ENCODE data around the gene SUGP2. TPM values are rescaled to one million over a fixed set of nuclear protein-coding genes. Genes with fewer than 3 reads are reported as not detected.
A peak's percentile ranks its signal among the peaks of the same experiment; 100 is the strongest.

Gene SUGP2
- total and polyA plus RNA-seq, 2 of the 13 experiments (the other 11 are each of a cell fraction or from before 2014, with no cell fraction given): 40.6 to 57.7 TPM

DNA sequence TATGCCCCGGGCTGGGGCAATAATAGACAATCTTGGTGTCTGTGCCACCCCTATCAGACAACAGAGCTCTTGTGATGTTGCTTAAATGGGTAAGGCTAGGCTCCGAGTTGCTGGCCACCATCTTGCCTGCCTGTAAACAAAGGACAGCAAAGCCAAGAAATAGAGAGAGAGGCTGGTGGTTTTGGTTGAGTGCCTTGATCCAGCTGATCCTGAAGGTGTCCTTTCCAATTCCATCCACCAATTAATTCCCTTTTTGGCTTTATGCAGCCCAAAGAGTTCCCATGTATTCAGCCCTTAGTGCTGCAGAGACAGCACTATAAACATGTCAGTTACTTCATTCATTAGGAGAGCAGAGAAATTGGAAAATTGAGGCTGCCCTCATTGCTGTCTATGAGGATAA is 50.6 kb downstream of the SUGP2 start:
- no peak for ATAC-seq
- in situ Hi-C loops (cut with HindIII; ENCODE audit: extremely low pct_ligation_motif_present, low pct_unique_long_range_greater_than_20kb): loop anchor here (10.0 kb wide), 2 partner anchors 58 to 88 kb away; partner anchors contain the start of gene CERS1
- no peak for FAIRE-seq
- CTCF ChIA-PET (ENCODE audit: low intra/inter-chr PET ratio, low total read pairs): no interaction called here
- Histone ChIP-seq H3K79me2 (ENCODE audit: insufficient read depth, low read length) (no peaks in the 10 kb centered on the region), H3K27me3 (ENCODE audit: control insufficient read depth in 1 of 2, insufficient read depth in 2 of 2, low read length in 2 of 2) (peaks cover 0 to 34% of the 10 kb centered on the region in 2 experiments; a peak in 3 of 5 replicates), H3K4me1 (ENCODE audit: insufficient read depth, low read length) (peaks cover 26% of the 10 kb centered on the region), H3K27ac (ENCODE audit: extremely low read length, insufficient read depth, low read length) (no peak overlapping the region), H3K36me3 (replicated peaks in 1 of 2; ENCODE audit: control insufficient read depth in 1 of 2, insufficient read depth in 2 of 2, low read length in 2 of 2) (no peaks in the 10 kb centered on the region), H3K4me2 (ENCODE audit: low read depth, low read length) (no peak overlapping the region), H2AFZ (ENCODE audit: low read length) (no peak overlapping the region), H4K20me1 (ENCODE audit: insufficient read depth, low read length) (no peaks in the 10 kb centered on the region), H3K4me3 (replicated peaks in 1 of 3; ENCODE audit: insufficient read depth in 1 of 3, low read depth in 2 of 3, low read length in 3 of 3) (no peak overlapping the region), H3K9me3 (ENCODE audit: low read length) (no peaks in the 10 kb centered on the region), H3K9ac (ENCODE audit: insufficient read depth, low read depth, low read length) (no peak overlapping the region)
- intact Hi-C loops (cut with micrococcal nuclease; ENCODE audit: unreplicated experiment): no loop called here
- TF ChIP-seq RBFOX2 (IDR thresholded peaks at IDR 0.05; ENCODE audit: low read depth, low read length) (no peak), ZNF850 (CRISPR knock-in tag; conservative IDR thresholded peaks at IDR 0.05) (no peak), ZNF670 (CRISPR knock-in tag; IDR thresholded peaks at IDR 0.05; ENCODE audit: borderline replicate concordance) (no peak), ZNF329 (CRISPR knock-in tag; IDR thresholded peaks at IDR 0.05; ENCODE audit: low read depth) (peak; percentile 99)
- TF ChIP-seq, protein P1, sequence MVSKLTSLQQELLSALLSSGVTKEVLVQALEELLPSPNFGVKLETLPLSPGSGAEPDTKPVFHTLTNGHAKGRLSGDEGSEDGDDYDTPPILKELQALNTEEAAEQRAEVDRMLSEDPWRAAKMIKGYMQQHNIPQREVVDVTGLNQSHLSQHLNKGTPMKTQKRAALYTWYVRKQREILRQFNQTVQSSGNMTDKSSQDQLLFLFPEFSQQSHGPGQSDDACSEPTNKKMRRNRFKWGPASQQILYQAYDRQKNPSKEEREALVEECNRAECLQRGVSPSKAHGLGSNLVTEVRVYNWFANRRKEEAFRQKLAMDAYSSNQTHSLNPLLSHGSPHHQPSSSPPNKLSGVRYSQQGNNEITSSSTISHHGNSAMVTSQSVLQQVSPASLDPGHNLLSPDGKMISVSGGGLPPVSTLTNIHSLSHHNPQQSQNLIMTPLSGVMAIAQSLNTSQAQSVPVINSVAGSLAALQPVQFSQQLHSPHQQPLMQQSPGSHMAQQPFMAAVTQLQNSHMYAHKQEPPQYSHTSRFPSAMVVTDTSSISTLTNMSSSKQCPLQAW (CRISPR knock-in tag; IDR thresholded peaks at IDR 0.05): no peak
- TF ChIP-seq, protein P2, sequence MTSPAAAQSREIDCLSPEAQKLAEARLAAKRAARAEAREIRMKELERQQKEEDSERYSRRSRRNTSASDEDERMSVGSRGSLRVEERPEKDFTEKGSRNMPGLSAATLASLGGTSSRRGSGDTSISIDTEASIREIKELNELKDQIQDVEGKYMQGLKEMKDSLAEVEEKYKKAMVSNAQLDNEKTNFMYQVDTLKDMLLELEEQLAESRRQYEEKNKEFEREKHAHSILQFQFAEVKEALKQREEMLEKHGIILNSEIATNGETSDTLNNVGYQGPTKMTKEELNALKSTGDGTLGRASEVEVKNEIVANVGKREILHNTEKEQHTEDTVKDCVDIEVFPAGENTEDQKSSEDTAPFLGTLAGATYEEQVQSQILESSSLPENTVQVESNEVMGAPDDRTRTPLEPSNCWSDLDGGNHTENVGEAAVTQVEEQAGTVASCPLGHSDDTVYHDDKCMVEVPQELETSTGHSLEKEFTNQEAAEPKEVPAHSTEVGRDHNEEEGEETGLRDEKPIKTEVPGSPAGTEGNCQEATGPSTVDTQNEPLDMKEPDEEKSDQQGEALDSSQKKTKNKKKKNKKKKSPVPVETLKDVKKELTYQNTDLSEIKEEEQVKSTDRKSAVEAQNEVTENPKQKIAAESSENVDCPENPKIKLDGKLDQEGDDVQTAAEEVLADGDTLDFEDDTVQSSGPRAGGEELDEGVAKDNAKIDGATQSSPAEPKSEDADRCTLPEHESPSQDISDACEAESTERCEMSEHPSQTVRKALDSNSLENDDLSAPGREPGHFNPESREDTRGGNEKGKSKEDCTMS (CRISPR knock-in tag; conservative IDR thresholded peaks at IDR 0.05): no peak
- POLR2A ChIA-PET: interaction anchor here (1.1 kb wide), 1 partner anchor 63 kb away, joined by 3 read pairs; the partner anchor contains the start of gene DDX49
- no TSS peak for BruUV-seq (replicated peaks)
- 0% methylated on average over 2 of the region's 2 CpGs for WGBS (ENCODE audit: low lambda C conversion rate)
- no peak for DNase-seq (ENCODE audit: low spot score)
